HG03060 (cell line): ENCODE results near the gene ARHGAP33.

ENCODE experiments used
- ATAC-seq: cut with Tn5 transposase; IDR thresholded peaks from one replicate; pipeline ENCODE4 v1.9.1; 2021; ENCODE audit warnings: low read depth, moderate number of reproducible peaks; ENCODE audit not compliant: unreplicated experiment

Gene ARHGAP33

GRCh38 chr19:35738887-35739229 is 36.5 kb upstream of the ARHGAP33 start:
- no peak for ATAC-seq

DNA sequence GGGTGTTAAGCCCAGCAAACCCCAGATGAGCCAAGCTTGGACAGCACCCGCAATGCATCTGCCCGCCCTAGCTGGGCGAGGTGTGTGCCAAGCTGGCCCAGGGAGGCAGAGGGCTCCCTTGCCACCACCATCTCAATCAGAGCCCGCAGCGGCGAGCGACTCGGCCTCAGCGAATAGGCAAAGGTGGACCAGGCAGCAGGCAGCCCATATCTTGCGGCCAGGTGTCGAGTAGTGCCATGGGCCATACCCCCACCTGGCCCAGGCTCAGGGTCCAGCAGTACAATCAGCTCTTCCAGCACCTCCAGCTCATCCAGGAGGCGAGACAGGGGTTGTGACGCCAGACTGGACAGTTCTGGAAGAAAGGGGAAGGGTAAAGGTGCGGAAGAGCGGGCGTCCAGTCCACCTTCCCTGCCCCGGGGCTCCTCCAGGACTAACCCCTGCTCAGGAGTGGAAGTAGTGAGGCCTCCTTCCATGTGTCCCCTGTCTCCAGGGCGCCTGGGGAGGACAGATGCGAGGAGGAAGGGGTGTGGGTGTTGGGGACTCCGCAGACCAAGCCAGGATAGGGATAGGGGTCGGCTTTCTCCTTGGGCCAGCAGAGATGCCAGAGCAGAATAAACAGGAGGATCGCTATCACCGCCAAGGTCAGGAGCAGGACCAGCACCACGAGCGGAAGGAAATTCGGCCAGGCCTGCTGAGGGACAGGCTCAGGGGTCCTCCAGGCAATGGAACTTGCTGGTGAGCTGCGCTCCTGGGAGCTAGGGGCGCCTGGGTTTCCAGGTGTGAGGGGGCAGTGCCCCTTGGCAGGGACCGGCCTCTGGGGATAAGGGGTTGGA is 35.9 kb upstream of the ARHGAP33 start:
- ATAC-seq, result no peak

DNA sequence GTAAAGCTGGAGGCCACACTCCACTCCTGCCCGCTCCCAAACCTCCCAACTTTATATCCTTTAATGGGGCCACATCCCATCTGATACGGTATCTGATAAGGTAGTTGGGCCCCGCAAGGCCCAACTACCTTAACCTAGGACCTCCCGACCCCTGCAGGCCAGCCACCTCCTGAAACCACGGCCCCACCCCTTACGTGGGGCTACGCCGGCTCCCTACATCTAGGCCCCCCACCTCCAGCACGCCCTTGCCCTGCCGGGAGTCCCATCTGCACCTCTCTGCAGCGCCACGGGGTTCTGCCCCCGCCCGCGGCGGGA is 35.3 kb upstream of the ARHGAP33 start:
- ATAC-seq, result no peak

DNA sequence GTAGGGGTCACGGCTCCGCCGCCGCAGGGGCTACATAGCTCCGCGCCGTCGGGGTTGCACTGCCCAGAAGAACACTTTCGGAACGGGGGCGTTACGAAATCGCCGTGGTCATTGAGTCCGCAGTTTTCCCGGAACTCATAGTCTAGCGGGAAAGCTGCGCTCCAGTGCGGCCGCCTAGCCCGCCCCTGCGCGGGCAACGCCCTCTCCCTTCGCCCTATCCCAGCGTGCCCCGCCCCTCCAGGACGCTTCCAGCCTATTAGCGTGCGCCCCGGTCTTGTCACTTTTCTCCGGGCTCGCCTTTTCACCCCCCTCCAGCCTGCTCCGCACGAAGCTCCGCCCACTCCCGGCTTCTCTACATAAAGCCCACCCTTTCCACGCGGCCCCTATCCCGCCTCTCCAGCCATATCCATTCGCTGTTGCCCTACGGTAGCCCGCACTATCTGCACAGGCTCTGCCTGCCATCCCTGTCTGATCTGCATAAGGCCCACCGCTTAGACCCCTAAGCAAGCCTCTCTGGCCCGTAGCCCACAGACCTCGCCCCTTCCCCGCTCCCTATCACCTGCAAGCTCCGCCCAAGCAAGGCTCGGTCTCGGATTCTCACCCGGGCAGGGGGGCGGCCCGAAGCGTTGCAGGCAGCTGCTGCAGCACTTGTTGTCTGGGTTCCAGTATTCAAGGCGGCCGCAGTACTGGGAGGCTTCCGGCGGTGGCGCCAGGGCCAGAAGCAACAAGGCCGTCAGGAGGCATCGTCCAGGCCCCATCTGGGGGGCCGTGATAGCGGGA is 34.8 kb upstream of the ARHGAP33 start:
- no peak for ATAC-seq

- ATAC-seq, result no peak
Measured at GRCh38 chr19:35741203-35741515, 34.2 kb upstream of the ARHGAP33 start.

GRCh38 chr19:35742121-35742724 is 33.1 kb upstream of the ARHGAP33 start, which contains the start of gene IGFLR1:
TSS of gene IGFLR1 (minus strand) at chr19:35742452. CDS start at chr19:35741180, 1,272 bp downstream.
- no peak for ATAC-seq

GRCh38 chr19:35743640-35744429 is 31.5 kb upstream of the ARHGAP33 start:
- no peak for ATAC-seq

DNA sequence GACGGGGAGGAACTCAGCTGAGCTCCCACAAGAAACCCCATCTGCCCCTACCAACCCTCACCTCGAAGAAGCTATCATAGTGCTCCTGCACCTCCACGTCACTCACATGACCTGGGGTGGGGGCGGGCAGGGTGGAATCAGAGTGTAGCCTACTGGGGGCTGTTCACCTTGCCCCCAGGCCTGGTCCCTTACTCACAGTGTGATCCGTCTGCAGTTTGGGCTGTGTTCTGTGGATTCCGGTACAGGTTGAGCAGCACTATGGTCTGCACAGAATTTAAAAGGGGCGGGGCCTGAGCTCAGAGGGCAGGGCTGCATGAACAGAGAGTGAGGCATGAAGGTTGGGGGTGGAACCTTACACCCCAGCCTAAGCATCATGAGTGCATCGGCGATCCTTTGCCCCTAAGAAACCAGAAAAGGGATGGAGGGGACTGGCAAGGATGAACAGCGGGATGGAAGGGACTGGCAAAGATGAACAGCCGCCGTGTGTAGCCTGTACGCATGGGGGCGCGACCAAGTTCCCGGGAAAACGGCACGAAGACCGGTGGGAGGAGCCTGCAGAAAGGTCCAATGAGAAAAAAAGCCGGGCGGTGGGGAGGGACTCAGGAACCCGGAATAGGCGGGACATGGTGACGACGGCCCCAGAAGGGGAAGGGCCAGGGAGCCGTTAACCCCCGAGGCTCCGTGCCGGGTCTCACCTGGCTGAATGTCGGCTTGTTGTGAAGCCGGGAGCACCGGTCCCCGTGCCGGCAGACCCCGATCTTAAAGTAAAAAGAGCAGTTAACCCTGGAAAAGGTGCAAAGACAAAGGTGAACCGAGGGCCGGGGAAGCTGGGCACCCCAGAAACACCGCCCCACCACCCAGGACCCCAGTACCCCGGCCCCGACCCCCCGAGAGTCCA is 30.7 kb upstream of the ARHGAP33 start:
- ATAC-seq, result no peak

- ATAC-seq, result peak; percentile 25
Measured at GRCh38 chr19:35745328-35746086, 29.9 kb upstream of the ARHGAP33 start, which contains the start of the genes PSENEN and U2AF1L4. TSS of gene PSENEN (plus strand) at chr19:35745651. CDS start at chr19:35745931, 280 bp downstream. TSS of gene U2AF1L4 (minus strand) at chr19:35745418. CDS start at chr19:35745391, 27 bp downstream.

GRCh38 chr19:35746087-35746462 is 29.3 kb upstream of the ARHGAP33 start:
- ATAC-seq, result no peak

DNA sequence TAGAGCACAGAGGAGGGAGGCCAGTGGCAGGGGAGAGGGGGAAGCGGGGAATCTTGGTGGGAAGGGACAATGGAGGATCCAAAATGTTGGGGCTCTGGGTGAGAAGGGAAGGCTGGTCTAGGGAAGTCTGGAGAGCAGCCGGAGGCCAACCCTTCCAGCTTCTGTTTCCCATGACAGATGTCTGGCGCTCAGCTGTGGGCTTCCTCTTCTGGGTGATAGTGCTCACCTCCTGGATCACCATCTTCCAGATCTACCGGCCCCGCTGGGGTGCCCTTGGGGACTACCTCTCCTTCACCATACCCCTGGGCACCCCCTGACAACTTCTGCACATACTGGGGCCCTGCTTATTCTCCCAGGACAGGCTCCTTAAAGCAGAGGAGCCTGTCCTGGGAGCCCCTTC is 28.8 kb upstream of the ARHGAP33 start:
- no peak for ATAC-seq

DNA sequence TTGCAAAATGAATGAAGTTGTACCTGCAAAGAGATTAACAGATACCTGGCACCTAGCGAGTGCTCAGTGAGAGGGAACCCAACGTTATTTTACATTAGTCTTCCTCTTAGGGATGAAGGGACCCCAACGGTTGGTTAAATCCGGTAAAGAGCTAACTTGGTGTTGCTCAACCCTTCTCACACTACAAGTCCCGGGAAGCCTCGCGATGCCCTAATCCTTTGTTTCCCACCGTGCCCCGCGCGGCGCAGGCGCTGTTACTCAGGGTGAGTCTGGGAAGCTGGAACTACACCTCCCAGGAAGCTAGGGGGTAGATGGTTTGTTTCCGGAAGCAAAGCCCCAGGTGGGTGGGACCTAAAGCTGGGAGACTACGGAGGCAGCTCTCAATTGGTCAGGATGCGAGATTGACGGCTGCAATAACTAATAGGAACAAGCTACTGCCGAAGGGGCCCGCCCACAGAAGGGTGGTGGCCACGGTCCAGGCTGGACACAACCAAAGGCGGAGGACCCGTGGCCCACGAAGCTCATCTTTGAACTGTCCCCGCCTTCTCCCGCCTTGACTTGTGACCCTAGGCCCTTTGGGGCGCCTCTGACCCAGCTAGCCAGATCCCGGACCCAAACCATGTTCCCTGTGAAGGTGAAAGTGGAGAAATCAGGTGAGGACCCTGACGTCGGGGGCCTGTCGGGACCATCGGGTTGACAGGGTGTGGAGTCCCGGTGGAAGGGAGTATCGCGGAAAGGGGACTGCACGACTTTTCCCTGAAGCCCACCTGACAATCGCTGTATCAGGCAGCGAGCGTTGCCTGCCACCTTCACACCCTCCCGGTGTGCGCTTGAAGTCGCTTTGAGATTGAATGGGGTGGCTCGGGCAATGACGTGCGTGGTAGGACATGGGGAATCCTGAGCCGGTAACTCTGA is 27.0 kb upstream of the ARHGAP33 start, which contains the start of gene LIN37:
Gene LIN37 (plus strand): TSS at position 471 of the 915 bp plus-strand sequence. CDS start 149 bp downstream, at position 620.
- peak; percentile 53 for ATAC-seq

DNA sequence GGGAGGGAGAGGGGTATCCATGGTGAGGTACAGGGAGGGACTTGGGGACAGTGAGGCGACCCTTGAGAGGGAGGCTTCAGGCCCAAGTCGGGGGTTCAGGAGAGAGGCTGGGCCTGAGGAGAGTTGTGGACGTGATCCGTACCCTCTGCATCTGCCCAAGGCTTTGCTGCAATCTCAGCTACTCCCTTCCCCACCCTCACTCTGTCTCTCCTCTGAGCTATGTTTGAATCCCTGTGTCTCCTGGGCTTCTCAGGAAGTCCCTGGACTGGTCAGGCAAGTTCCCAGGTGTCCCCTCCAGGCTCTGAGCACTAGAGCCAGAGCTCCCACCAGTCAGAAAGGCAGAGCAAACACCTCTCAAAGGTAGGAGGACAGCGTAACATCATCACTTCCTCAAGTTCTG is 25.2 kb upstream of the ARHGAP33 start:
- no peak for ATAC-seq

DNA sequence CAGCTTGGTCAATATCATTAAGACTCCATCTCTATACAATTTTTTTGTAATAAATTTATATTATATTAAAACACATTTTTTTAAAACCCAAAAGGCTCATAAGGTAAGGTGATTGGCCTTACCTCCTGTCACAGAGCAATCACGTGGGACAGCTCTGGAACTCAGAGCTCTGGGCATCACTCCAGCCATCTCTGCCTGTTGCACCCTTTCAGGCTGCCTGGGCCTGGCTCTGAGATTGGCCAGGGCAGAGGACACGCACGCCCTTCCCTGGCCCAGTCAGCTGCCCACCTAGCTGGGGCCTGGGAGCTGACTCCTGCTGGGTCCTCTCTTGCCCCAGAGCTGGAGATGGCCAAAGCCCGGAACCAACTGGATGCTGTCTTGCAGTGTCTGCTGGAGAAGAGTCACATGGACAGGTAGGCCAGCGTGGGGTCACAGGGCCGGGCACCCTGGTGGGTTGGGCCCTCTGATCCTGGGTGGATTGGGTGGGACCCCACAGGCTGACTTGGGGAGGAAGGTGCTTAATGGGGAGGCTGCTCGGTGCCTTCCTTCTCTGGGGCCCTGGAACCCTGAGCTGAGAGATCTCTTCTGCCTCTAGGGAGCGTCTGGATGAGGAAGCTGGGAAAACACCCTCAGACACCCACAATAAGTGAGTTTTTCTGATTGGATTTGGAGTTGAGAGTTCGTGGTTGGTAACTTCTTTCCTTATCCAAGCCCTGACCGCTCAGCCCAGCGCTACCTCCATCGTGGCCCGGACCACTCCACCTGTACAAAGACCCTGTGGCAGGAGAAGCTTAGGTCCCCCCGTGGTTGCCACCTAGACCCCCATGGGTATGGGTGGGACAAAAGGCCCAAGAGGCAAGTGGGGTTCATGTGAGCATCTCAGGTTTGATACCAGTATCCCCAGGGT is 23.3 kb upstream of the ARHGAP33 start:
- no peak for ATAC-seq

DNA sequence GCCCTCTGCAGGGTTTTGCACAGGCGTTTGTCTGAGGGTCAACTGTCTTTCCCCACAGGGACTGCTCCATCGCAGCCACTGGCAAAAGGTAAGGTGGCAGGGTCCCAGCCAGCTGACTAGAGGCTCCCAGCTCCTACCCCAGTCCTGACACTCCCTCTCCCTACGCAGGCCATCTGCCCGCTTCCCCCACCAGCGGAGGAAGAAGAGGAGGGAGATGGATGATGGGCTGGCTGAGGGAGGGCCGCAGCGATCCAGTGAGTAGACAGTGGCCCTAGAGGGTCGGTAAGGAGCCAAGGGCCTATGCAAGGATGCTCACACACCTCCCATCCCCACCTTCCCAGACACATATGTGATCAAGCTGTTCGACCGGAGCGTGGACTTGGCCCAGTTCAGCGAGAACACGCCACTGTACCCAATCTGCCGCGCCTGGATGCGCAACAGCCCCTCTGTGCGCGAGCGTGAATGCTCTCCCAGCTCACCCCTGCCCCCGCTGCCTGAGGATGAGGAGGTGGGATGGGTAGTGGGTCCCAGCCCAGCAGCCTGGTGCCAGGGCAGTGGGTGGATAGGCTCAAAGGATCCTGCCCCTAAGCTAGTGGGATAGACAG is 22.5 kb upstream of the ARHGAP33 start:
- no peak for ATAC-seq

DNA sequence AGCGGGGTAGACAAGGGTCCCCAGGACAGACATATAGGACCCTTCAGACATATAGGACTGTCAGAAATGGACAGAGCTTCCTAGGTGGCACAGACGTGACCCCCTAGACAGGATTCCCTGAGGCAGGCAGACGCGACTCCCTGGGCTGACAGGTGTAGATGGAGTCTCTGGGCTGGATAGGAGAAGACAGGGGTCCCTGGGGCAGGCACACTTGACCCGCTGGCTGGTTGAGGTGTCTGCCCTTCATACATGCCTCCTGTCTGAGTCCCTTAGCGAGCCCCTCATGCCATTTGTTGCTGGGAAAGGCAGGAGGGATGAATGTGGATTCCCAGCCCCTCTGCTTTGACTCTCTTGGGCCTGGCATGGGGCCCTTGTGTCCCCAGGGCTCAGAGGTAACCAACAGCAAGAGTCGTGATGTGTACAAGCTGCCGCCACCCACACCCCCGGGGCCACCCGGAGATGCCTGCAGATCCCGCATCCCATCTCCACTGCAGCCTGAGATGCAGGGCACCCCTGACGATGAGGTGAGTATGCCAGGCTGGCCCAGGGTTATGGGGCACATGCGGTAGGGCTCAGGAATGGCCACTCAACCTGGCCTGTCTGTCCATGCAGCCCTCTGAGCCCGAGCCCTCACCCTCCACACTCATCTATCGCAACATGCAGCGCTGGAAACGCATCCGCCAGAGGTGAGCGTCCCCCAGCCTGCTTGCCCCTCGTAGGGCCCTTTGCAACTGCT is 21.6 kb upstream of the ARHGAP33 start:
- ATAC-seq, result no peak
